ENCODE measurements around the gene TAF3.
A peak's percentile ranks its signal among the peaks of the same experiment; 100 is the strongest.

Gene TAF3

DNA sequence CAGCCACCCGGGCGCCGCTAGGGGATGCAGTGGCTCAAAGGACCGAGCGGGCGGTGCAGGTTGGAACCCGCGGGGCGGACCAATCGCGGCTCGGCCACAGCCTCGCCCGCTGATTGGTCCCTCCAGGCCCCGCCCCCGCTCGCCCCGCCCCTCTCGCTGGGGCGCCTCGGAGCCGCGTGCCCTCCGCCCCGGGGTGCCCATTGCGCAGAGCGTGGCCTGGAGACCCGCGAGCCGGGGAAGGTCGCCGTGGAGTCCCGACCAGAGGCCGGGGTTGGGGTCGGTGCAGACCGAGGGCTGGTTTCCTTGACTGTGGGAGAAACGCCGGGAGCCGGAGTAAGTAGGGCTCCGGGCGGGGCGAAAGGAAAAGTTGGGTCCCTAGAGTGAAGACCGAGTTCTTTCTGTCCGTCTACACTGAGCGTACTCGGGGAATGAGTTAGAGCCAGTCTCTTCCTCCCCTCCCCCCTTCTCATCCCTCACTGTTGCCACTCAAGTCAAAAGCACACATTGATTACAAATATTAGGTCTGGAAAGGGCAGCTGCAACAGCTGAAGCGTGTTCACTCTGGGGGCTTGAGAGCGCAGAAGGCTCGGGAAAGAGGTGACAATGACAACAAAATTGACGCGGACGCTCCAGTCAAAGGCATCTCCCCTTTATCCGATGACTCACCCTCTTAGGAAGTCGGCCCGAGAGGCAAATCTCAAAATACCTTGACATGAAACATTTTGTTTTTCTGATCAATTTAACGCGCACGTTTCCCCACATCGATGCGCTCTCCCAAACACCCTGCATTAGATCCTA, 235.3 kb downstream of the TAF3 start:
- ATAC-seq (replicated peaks; ENCODE audit: extremely low read depth, poor library complexity, severe bottlenecking) (peak; percentile 54), DNase-seq (ENCODE audit: low spot score in 2 of 2) (peak; percentile 81 to 83)
- Mint-ChIP-seq H3K27ac (ENCODE audit: low read depth) (peak overlapping the region; percentile 100), H3K4me1 (peaks cover 63% of the 10 kb centered on the region), H3K27me3 (peaks cover 26% of the 10 kb centered on the region), H3K36me3 (ENCODE audit: insufficient read depth) (peaks cover 60% of the 10 kb centered on the region), H3K4me3 (peak overlapping the region; percentile 98), H3K9me3 (no peaks in the 10 kb centered on the region)

DNA sequence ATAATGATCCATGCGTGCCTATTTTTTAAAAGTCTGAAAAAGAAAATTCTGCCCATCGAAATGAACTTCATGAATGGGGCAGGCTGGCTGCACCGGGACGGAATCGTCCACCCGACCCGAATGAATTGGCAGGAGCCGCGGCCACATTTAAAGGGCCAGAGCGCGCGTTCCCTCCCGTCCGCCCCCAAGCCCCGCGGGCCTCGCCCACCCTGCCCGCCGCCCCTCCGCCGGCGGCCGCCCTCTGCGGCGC, 235.9 kb downstream of the TAF3 start:
- DNase-seq (ENCODE audit: low spot score in 2 of 2) (no peak), ATAC-seq (replicated peaks; ENCODE audit: extremely low read depth, poor library complexity, severe bottlenecking) (no peak)
- no peaks in the 10 kb centered on the region for H3K9me3 Mint-ChIP-seq
- peaks cover 61% of the 10 kb centered on the region for H3K36me3 Mint-ChIP-seq (ENCODE audit: insufficient read depth)
- peak overlapping the region; percentile 100 for H3K27ac Mint-ChIP-seq (ENCODE audit: low read depth)
- H3K4me1 Mint-ChIP-seq: peaks cover 63% of the 10 kb centered on the region
- H3K27me3 Mint-ChIP-seq: peaks cover 21% of the 10 kb centered on the region
- H3K4me3 Mint-ChIP-seq: peak overlapping the region; percentile 98

DNA sequence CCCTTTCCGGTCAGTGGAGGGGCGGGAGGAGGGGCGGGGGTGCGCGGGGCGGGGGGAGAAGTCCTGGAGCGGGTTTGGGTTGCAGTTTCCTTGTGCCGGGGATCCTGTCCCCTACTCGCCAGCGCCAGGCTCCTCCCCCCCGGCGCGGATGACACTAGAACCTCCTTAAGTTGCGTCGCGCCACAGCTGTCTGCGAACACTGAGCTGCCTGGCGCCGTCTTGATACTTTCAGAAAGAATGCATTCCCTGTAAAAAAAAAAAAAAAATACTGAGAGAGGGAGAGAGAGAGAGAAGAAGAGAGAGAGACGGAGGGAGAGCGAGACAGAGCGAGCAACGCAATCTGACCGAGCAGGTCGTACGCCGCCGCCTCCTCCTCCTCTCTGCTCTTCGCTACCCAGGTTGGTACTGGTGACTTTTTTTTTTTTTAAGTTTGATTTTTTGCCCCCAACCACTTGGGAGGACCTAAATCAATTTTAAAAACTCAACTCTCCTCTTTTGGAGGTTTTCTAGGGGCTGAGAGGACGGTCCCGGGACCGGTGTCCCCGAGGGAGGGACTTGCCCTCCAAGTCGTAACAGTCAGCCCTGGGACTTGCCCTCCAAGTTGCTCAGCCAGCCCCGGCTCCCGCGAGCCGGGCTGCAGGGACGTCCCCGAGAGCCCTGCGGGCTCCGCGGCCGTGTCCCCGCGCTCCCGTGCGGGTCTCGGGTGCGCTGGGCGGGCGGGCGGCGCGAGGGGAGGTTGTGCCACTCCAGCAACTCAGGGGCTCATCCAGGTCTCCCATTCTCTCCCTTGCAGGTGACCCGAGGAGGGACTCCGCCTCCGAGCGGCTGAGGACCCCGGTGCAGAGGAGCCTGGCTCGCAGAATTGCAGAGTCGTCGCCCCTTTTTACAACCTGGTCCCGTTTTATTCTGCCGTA, 236.4 kb downstream of the TAF3 start, which contains the start of gene GATA3:
TSS of gene GATA3 (plus strand) at position 195 of the 914 bp plus-strand sequence. CDS start 968 bp downstream, outside the sequence.
- peaks cover 67% of the 10 kb centered on the region for H3K4me1 Mint-ChIP-seq
- peaks cover 65% of the 10 kb centered on the region for H3K36me3 Mint-ChIP-seq (ENCODE audit: insufficient read depth)
- no peaks in the 10 kb centered on the region for H3K9me3 Mint-ChIP-seq
- peak within 1 kb of the TSS; percentile 98 for H3K4me3 Mint-ChIP-seq
- H3K27me3 Mint-ChIP-seq: peaks cover 19% of the 10 kb centered on the region
- ATAC-seq (replicated peaks; ENCODE audit: extremely low read depth, poor library complexity, severe bottlenecking): peak; percentile 66
- peak within 1 kb of the TSS; percentile 100 for H3K27ac Mint-ChIP-seq (ENCODE audit: low read depth)
- DNase-seq (ENCODE audit: low spot score in 2 of 2): peak; percentile 67 to 74

DNA sequence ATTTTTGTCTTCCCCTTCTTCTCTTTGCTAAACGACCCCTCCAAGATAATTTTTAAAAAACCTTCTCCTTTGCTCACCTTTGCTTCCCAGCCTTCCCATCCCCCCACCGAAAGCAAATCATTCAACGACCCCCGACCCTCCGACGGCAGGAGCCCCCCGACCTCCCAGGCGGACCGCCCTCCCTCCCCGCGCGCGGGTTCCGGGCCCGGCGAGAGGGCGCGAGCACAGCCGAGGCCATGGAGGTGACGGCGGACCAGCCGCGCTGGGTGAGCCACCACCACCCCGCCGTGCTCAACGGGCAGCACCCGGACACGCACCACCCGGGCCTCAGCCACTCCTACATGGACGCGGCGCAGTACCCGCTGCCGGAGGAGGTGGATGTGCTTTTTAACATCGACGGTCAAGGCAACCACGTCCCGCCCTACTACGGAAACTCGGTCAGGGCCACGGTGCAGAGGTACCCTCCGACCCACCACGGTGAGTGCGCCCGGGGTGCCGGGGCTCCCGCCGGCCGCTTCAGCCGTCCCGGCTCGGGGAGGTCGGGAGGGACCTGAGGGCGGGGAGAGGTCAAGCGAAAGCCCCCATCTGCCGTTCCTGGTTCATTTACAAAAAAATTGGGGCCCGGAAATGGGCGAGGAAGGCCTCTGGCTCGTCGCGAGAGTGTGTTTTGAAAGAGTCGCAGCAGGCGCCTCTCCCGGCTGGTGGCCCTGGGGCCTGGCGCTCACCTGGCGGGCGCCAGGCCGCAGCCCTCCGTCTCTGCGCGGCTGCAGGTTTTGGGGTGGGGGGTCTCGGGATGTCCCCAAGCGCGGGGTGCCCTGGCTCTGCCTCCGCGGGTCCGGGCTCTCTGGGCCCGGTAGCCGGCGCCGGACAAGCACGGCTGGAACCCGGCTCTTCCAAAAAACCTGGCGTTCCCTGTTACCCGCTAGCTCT, 237.4 kb downstream of the TAF3 start:
- DNase-seq (ENCODE audit: low spot score in 2 of 2): no peak
- Mint-ChIP-seq H3K4me1 (peaks cover 67% of the 10 kb centered on the region), H3K9me3 (no peaks in the 10 kb centered on the region)

DNA sequence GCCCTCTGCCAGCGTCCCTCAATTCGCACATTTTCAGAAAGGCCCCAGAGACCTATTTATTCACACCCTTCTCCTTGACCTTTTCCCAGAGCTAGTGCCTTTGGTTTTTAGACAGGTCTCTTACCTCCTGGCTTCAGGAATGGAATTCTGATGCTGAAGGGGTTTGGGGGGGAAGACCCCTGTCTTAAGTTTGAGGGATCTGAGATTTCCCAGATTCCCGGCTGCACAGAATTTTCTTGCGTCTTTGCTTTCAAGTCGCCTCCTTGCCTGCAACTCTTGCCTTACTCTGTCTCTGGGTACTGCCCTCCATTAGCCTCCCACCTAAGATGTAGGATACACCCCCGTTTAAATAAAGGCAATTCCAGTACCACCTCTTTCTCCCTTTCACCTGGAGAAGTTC, 238.1 kb downstream of the TAF3 start:
- peaks cover 74% of the 10 kb centered on the region for H3K4me1 Mint-ChIP-seq

More for the DNA sequence above, 237.4 kb downstream of the TAF3 start:
- Mint-ChIP-seq H3K27me3 (peaks cover 19% of the 10 kb centered on the region), H3K36me3 (ENCODE audit: insufficient read depth) (peaks cover 67% of the 10 kb centered on the region), H3K4me3 (peak overlapping the region; percentile 98), H3K27ac (ENCODE audit: low read depth) (peak overlapping the region; percentile 100)
- no peak for ATAC-seq (replicated peaks; ENCODE audit: extremely low read depth, poor library complexity, severe bottlenecking)

DNA sequence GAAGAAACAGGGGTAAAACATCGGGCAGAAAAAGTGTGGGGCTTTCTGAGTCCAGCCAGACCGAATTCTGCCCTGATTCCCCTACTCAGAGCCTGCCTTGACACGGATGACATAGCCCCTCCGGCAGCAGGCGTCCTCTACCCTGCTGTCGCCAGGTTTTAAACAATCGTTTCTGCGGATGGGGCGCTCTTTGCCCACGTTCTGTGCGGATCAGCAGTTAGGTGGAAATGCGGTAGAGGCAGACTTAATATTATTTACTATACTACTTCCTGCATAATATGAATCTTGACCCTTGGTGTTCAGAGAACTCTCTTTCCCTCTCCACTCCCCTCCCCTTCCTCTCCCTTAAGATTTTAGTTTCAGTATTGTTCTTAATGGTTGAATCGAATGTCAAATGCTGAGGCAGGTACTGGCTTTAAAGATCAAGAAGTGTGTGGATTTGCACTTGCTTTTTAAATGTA, 238.6 kb downstream of the TAF3 start:
- Mint-ChIP-seq H3K36me3 (ENCODE audit: insufficient read depth) (peaks cover 79% of the 10 kb centered on the region), H3K9me3 (no peaks in the 10 kb centered on the region), H3K4me3 (peak overlapping the region; percentile 98), H3K27ac (ENCODE audit: low read depth) (peak overlapping the region; percentile 100), H3K4me1 (peaks cover 79% of the 10 kb centered on the region), H3K27me3 (peaks cover 16% of the 10 kb centered on the region)
- DNase-seq (ENCODE audit: low spot score in 2 of 2) (no peak), ATAC-seq (replicated peaks; ENCODE audit: extremely low read depth, poor library complexity, severe bottlenecking) (no peak)

More for the DNA sequence above, 238.1 kb downstream of the TAF3 start:
- Mint-ChIP-seq H3K4me3 (peak overlapping the region; percentile 98), H3K36me3 (ENCODE audit: insufficient read depth) (peaks cover 73% of the 10 kb centered on the region), H3K27ac (ENCODE audit: low read depth) (peak overlapping the region; percentile 100), H3K9me3 (no peaks in the 10 kb centered on the region), H3K27me3 (peaks cover 19% of the 10 kb centered on the region)
- ATAC-seq (replicated peaks; ENCODE audit: extremely low read depth, poor library complexity, severe bottlenecking) (no peak), DNase-seq (ENCODE audit: low spot score in 2 of 2) (no peak)

DNA sequence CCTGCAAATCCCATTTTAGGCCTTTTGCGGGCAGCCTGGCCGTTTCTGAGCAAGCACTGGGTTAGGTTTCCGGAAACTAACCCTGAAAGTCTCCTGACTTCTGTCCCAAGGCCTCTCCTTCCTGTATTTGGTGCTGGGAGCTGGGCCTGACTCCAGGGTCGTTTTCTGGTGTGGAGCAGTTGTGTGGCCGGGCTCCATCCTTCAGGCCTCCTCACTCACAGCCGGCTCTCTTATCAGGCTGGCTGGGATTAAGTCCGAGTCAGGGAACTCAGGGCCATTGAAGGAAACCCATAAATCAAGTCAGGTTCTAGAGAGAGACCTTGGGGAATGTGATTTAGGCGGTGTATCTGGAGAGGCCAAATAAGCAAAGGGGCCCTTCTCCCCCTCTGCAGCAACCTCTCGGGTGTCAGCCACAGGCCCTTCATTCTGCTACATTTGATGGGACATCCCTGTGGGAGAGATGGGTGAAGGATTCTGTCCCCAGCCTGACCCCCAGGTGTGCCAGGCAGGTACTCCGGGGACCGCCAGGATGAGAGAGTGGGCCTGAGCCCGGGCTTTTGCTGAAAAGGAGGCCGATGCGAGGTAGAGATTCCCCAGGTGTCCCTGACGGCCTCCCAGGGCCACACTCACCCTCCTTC, 239.4 kb downstream of the TAF3 start:
- Mint-ChIP-seq H3K27ac (ENCODE audit: low read depth) (peak overlapping the region; percentile 100), H3K27me3 (peaks cover 8% of the 10 kb centered on the region), H3K4me1 (peaks cover 80% of the 10 kb centered on the region), H3K9me3 (no peaks in the 10 kb centered on the region), H3K36me3 (ENCODE audit: insufficient read depth) (peaks cover 81% of the 10 kb centered on the region), H3K4me3 (peak overlapping the region; percentile 98)
- DNase-seq (ENCODE audit: low spot score in 2 of 2) (no peak), ATAC-seq (replicated peaks; ENCODE audit: extremely low read depth, poor library complexity, severe bottlenecking) (no peak)

DNA sequence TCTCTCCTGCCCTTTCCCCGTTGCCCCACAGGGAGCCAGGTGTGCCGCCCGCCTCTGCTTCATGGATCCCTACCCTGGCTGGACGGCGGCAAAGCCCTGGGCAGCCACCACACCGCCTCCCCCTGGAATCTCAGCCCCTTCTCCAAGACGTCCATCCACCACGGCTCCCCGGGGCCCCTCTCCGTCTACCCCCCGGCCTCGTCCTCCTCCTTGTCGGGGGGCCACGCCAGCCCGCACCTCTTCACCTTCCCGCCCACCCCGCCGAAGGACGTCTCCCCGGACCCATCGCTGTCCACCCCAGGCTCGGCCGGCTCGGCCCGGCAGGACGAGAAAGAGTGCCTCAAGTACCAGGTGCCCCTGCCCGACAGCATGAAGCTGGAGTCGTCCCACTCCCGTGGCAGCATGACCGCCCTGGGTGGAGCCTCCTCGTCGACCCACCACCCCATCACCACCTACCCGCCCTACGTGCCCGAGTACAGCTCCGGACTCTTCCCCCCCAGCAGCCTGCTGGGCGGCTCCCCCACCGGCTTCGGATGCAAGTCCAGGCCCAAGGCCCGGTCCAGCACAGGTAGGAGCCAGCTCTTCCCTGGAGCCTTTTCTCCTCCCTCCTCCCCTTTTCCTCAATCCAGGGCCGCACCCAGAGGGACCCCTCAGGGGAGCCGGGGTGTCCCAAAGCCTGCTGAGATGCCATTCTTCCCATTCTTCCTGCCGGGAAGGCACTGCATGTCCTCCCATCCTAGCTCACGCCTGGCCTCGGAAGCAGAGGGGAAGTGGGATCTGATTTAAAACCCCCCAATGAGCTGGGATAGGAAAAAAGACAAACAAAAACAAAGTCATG, 240.2 kb downstream of the TAF3 start:
- Mint-ChIP-seq H3K9me3 (no peaks in the 10 kb centered on the region), H3K27ac (ENCODE audit: low read depth) (peak overlapping the region; percentile 100), H3K27me3 (peaks cover under 1% of the 10 kb centered on the region), H3K36me3 (ENCODE audit: insufficient read depth) (peaks cover 81% of the 10 kb centered on the region), H3K4me1 (peaks cover 82% of the 10 kb centered on the region), H3K4me3 (peak overlapping the region; percentile 98)
- DNase-seq (ENCODE audit: low spot score in 2 of 2) (no peak), ATAC-seq (replicated peaks; ENCODE audit: extremely low read depth, poor library complexity, severe bottlenecking) (no peak)

DNA sequence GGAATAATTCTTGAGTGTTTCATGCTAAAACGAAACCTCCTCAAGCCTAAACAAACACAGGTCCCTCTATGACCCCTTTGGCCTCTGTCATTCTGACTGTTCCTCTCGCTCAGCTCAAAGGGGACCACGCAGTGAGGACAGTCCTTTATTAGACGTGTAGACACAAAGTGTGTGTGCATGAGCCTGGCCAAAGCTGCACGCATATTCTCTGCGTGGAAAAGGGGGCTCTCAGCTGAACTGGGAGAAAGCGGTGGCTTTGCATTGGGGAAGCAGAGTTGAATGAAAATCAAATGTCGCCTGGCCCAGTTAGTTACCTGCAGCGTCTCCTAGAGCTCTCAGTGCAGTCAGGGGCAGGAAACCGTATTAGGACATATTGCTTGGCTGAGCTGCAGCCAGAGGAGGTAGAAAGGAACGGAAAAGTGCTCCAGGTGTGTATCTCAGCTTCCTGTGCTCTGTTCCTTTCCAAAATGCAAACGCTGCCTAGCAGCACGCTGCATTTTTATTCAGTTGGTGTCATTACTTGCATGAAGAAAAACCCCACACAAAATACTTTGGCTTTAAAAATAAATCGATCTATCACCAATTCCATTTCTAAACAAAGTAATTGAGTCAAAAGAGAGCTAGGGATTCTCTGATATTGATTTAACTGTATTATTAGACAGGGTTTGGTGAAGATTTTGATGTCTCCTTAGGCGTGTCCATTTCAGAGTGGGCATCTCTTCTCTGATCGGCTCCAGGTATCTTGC, 241.1 kb downstream of the TAF3 start:
- Mint-ChIP-seq H3K27me3 (no peaks in the 10 kb centered on the region), H3K4me3 (peak overlapping the region; percentile 98), H3K36me3 (ENCODE audit: insufficient read depth) (peaks cover 85% of the 10 kb centered on the region), H3K9me3 (no peaks in the 10 kb centered on the region), H3K4me1 (peaks cover 82% of the 10 kb centered on the region), H3K27ac (ENCODE audit: low read depth) (peak overlapping the region; percentile 100)
- DNase-seq (ENCODE audit: low spot score in 2 of 2) (no peak), ATAC-seq (replicated peaks; ENCODE audit: extremely low read depth, poor library complexity, severe bottlenecking) (no peak)

DNA sequence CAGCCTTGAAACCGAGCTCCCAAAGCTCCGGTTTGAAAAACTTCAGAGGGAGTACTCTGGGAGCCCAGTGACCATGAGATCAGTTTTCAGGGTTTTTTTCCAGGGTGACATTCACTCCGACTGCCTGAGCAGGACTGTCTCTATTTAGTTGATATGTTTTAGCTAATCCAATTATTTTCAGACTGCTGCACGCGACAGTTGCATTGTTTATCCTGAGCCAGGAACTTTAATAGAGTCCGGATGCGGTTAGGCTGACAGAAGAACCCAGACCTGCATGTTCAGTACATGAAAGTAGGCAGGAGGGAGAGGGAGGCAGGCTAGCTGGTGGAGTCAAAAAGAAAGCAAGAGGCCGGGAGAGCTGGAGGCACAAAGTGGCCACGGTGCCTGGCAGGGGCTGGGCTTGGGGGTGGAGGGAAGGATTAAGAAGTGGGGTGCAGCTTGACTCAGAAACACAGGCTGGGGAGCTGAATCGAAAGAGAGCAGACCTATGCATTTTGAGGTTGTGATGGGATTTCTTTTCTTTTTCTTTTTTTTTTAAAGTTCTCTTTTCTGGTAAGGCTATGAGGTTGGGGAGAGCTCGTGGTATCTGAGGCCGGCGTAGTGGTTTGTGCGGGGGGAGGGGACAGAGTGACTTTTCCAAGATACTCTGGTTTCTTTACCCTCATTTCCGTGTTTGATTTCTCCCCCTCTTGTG, 241.9 kb downstream of the TAF3 start:
- Mint-ChIP-seq H3K4me1 (peaks cover 82% of the 10 kb centered on the region), H3K9me3 (no peaks in the 10 kb centered on the region), H3K4me3 (peak overlapping the region; percentile 98), H3K27me3 (no peaks in the 10 kb centered on the region), H3K36me3 (ENCODE audit: insufficient read depth) (peaks cover 86% of the 10 kb centered on the region), H3K27ac (ENCODE audit: low read depth) (peak overlapping the region; percentile 100)
- ATAC-seq (replicated peaks; ENCODE audit: extremely low read depth, poor library complexity, severe bottlenecking) (peak; percentile 29), DNase-seq (ENCODE audit: low spot score in 2 of 2) (peak in 1 of 2 donors; percentile 54)
